Endothelial cell of umbilical vein (primary cell): Measurements from ENCODE around the gene CHN2. TPM values are rescaled to one million over a fixed set of nuclear protein-coding genes. Genes with fewer than 3 reads are reported as not detected.

ENCODE experiments used
- BruUV-seq: library from RNA; stranded (reverse); fragments of 400-500 nt; replicated peaks from 2 replicates; lab custom pipeline; 2021; lab: Mats Ljungman, UMichigan
- CTCF ChIA-PET: fragments of 300-600, 350-600 bp; sonication (Branson Sonifier 250); formaldehyde crosslinking; loops from one replicate; lab custom pipeline; 2021; ENCODE audit warnings: antibody characterized with exemption, inconsistent platforms; lab: Charles Lee
- POLR2A ChIA-PET: fragments of 300-600, 350-600 bp; sonication (Branson Sonifier 250); formaldehyde crosslinking; loops from one replicate; lab custom pipeline; 2021; ENCODE audit warnings: antibody characterized with exemption, inconsistent platforms; lab: Charles Lee
- DNase-seq: peaks from one replicate; pipeline ENCODE4 v3.0.0-alpha.2; 2011; ENCODE audit warnings: low read depth, low spot score
- FAIRE-seq: peaks from 2 replicates; lab custom pipeline; 2011; peaks lifted over from hg19 to GRCh38; lab: Jason Lieb, UNC
- H2AFZ ChIP-seq: 2 replicates; pipeline ENCODE4 v1.6.0; 2012; ENCODE audit warnings: low read depth, low read length, control low read depth, inconsistent platforms
- H3K27ac ChIP-seq: 2 replicates; pipeline ENCODE4 v1.5.1; 2011; ENCODE audit warnings: low read depth, mild to moderate bottlenecking, control low read depth, low read length, moderate library complexity; ENCODE audit not compliant: insufficient read depth
- H3K27me3 ChIP-seq, 2 experiments: 2 replicates each; pipeline versions ENCODE4 v1.6.0 to v1.6.1; 2011; ENCODE audit warnings: low read length in 2 of 2, mixed read lengths in 1 of 2; ENCODE audit not compliant: control insufficient read depth in 2 of 2, insufficient read depth in 2 of 2
- H3K36me3 ChIP-seq, 2 experiments: 2 replicates in 1 of 2; 3 replicates in 1 of 2; pipeline ENCODE4 v1.5.1; 2011; ENCODE audit warnings: low read length in 2 of 2, mild to moderate bottlenecking in 1 of 2, moderate library complexity in 1 of 2; ENCODE audit not compliant: control insufficient read depth in 2 of 2, insufficient read depth in 2 of 2; ENCODE audit errors: extremely low read depth in 1 of 2
- H3K4me1 ChIP-seq: 3 replicates; pipeline ENCODE4 v1.5.1; 2011; ENCODE audit warnings: mild to moderate bottlenecking, low read length; ENCODE audit not compliant: control insufficient read depth, insufficient read depth; ENCODE audit errors: extremely low read depth
- H3K4me2 ChIP-seq: 2 replicates; pipeline ENCODE4 v1.6.1; 2011; ENCODE audit warnings: low read length, control low read depth, mixed read lengths; ENCODE audit not compliant: insufficient read depth
- H3K4me3 ChIP-seq, 3 experiments: fragments of 200-600 bp in 1 of 3; sonication (generic), shearing (Covaris generic) in 1 of 3; replicated peaks in 1 of 3; 2 replicates each; pipeline ENCODE4 v1.5.1; 2011 to 2016; ENCODE audit warnings: control low read depth in 3 of 3, low read length in 3 of 3, mild to moderate bottlenecking in 2 of 3, inconsistent platforms in 1 of 3, low read depth in 1 of 3, moderate library complexity in 1 of 3; ENCODE audit not compliant: insufficient read depth in 1 of 3
- H3K79me2 ChIP-seq: 2 replicates; pipeline ENCODE4 v1.6.0; 2012; ENCODE audit warnings: low read length, inconsistent platforms; ENCODE audit not compliant: control insufficient read depth, insufficient read depth
- H3K9ac ChIP-seq: replicated peaks from 2 replicates; pipeline ENCODE3; 2011; ENCODE audit warnings: low read length, control low read depth; ENCODE audit not compliant: insufficient read depth; ENCODE audit errors: extremely low read depth
- H3K9me1 ChIP-seq: replicated peaks from 3 replicates; pipeline ENCODE4 v1.6.0; 2011; ENCODE audit warnings: mild to moderate bottlenecking, low read length; ENCODE audit not compliant: control insufficient read depth, insufficient read depth; ENCODE audit errors: extremely low read depth
- H3K9me3 ChIP-seq: replicated peaks from 2 replicates; pipeline ENCODE4 v1.5.1; 2012; ENCODE audit warnings: low read length, inconsistent platforms; ENCODE audit not compliant: control insufficient read depth, insufficient read depth
- H4K20me1 ChIP-seq: replicated peaks from 2 replicates; pipeline ENCODE3; 2011; ENCODE audit warnings: mild to moderate bottlenecking, low read length; ENCODE audit not compliant: control insufficient read depth, insufficient read depth; ENCODE audit errors: extremely low read depth
- CTCF ChIP-seq, 2 donors: IDR thresholded peaks; 1 replicate in 1 of 2; 2 replicates in 1 of 2; pipeline ENCODE4 v1.5.1; 2011; ENCODE audit warnings: low read length in 2 of 2, mild to moderate bottlenecking in 2 of 2, moderate library complexity in 2 of 2, control low read depth in 1 of 2, inconsistent platforms in 1 of 2, low read depth in 1 of 2; ENCODE audit not compliant: insufficient read depth in 1 of 2; ENCODE audit errors: extremely low read depth in 1 of 2
- EZH2 ChIP-seq: IDR thresholded peaks from 2 replicates; pipeline ENCODE4 v1.6.1; 2012; ENCODE audit warnings: borderline replicate concordance, low read depth, mild to moderate bottlenecking, moderate library complexity, low read length, inconsistent platforms; ENCODE audit not compliant: severe bottlenecking
- FOS ChIP-seq: IDR thresholded peaks from 2 replicates; pipeline ENCODE4 v1.6.1; 2011; ENCODE audit warnings: mild to moderate bottlenecking, low read length, moderate library complexity, borderline replicate concordance; ENCODE audit not compliant: insufficient read depth
- GATA2 ChIP-seq: IDR thresholded peaks from 2 replicates; pipeline ENCODE4 v1.7.0; 2011; ENCODE audit warnings: low read depth, mild to moderate bottlenecking, moderate library complexity, mixed read lengths, low read length; ENCODE audit not compliant: insufficient read length, insufficient read depth
- JUN ChIP-seq: IDR thresholded peaks from 2 replicates; pipeline ENCODE4 v1.6.1; 2011; ENCODE audit warnings: borderline replicate concordance, low read depth; ENCODE audit not compliant: insufficient read length, insufficient read depth
- MAX ChIP-seq: IDR thresholded peaks from 2 replicates; pipeline ENCODE4 v1.6.1; 2011; ENCODE audit not compliant: insufficient read depth, insufficient read length
- MYC ChIP-seq: IDR thresholded peaks from one replicate; pipeline ENCODE4 v1.6.1; 2011; ENCODE audit warnings: mild to moderate bottlenecking, low read depth, low read length
- POLR2A ChIP-seq: IDR thresholded peaks from 2 replicates; pipeline ENCODE4 v1.6.1; 2012; ENCODE audit warnings: low read depth, mild to moderate bottlenecking, control low read depth, low read length
- POLR2AphosphoS5 ChIP-seq: IDR thresholded peaks from 2 replicates; pipeline ENCODE4 v1.6.1; 2012; ENCODE audit warnings: low read depth, mild to moderate bottlenecking, control low read depth, low read length, moderate library complexity; ENCODE audit not compliant: insufficient read depth
- dilution Hi-C: fragments of 300-500 bp; cut with MboI; formaldehyde crosslinking; loops from one replicate; pipeline ENCODE4 v1.15.0; 2019; ENCODE audit warnings: low sequenced_read_pairs; ENCODE audit not compliant: extremely low pct_ligation_motif_present
- intact Hi-C: fragments of 100-400 bp; cut with micrococcal nuclease; formaldehyde crosslinking; loops from one replicate; pipeline ENCODE4 v1.10.0; 2022
- polyA plus RNA-seq, 4 experiments: library from polyadenylated mRNA; depleted of rRNA in 3 of 4; stranded (reverse) in 3 of 4; unstranded in 1 of 4; fragments of >200 nt; gene quantifications; 2 replicates each; pipeline versions ENCODE4 v1.2.1 to v1.2.3, GENCODE V29; 2011 to 2012; ENCODE audit warnings: missing spikeins in 1 of 4
- total RNA-seq: library from RNA; stranded (reverse); gene quantifications from 2 replicates; pipeline ENCODE4 v1.2.3, GENCODE V29; 2021

The CHN2 gene
- total and polyA plus RNA-seq, 2 donors (not counting 3 experiments of a cell fraction or from before 2014, with no cell fraction given), result 1.4 to 5.0 TPM

DNA sequence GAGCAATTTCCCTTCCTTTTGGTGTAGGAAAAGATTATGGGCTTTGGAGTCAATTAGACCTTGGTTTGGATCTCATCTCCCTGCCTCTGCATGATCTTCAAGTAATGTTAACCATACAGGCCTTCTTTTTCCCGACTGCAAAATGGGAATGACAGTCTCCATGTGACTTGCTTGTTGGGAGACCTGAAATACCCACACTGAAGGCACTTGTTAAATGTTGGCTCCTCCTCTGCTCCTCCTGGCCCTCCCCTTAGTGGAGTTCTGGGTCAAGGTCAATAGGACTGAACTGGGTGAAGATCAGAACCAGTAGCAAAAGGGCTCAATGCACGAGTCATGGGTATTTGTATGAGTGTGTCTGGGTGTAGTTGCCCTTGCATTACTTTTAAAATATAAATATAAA lies 189.7 kb downstream of the CHN2 start:
- CTCF ChIA-PET, result no interaction called here
- no peaks in the 10 kb centered on the region for H4K20me1 ChIP-seq
- POLR2A ChIA-PET, result no interaction called here
- H3K4me3 ChIP-seq, result no peak overlapping the region
- no peak overlapping the region for H3K4me2 ChIP-seq
- DNase-seq (no peak), FAIRE-seq (no peak)
- no peak overlapping the region for H3K9ac ChIP-seq
- H3K27me3 ChIP-seq, result peaks cover 3 to 16% of the 10 kb centered on the region in 2 experiments
- H3K9me1 ChIP-seq, result no peaks in the 10 kb centered on the region
- no peak overlapping the region for H3K27ac ChIP-seq
- H3K79me2 ChIP-seq, result no peaks in the 10 kb centered on the region
- no TSS peak for BruUV-seq
- intact Hi-C loops, result no loop called here
- H2AFZ ChIP-seq, result no peak overlapping the region
- H3K9me3 ChIP-seq, result no peaks in the 10 kb centered on the region
- no peak for TF ChIP-seq POLR2AphosphoS5
- no peak for TF ChIP-seq GATA2
- TF ChIP-seq JUN, result no peak
- TF ChIP-seq MYC, result no peak
- TF ChIP-seq EZH2, result no peak
- TF ChIP-seq MAX, result no peak
- no peak for TF ChIP-seq FOS
- no peak for TF ChIP-seq POLR2A
- TF ChIP-seq CTCF (IDR thresholded peaks at IDR 0.05; ENCODE audit: extremely low read depth in 1 of 2, insufficient read depth in 1 of 2, low read depth in 1 of 2, low read length in 2 of 2), result no peak
- no peaks in the 10 kb centered on the region for H3K4me1 ChIP-seq
- dilution Hi-C loops, result no loop called here
- no peaks in the 10 kb centered on the region for H3K36me3 ChIP-seq
